ENCODE data around the gene TGFA.

- TF ChIP-seq CTCF (conservative IDR thresholded peaks at IDR 0.05) (no peak), EZH2 (IDR thresholded peaks at IDR 0.05; ENCODE audit: low read depth) (no peak)
Observed at GRCh38 chr2:70536517-70537055, 17.0 kb downstream of the TGFA start.
